KMS-11 (cell line): ENCODE measurements around the gene PTGR1.

Experiments
- H2AFZ ChIP-seq: fragments of 200-600 bp; sonication (generic); 2 replicates; pipeline ENCODE4 v1.6.1; 2016; ENCODE audit warnings: antibody characterized with exemption, mixed run types, low read depth
- H3K27ac ChIP-seq: fragments of 200-600 bp; sonication (generic); 2 replicates; pipeline ENCODE4 v1.6.1; 2016; ENCODE audit warnings: mild to moderate bottlenecking, mixed run types
- H3K27me3 ChIP-seq: fragments of 200-600 bp; sonication (generic); 2 replicates; pipeline ENCODE4 v1.6.1; 2017; ENCODE audit warnings: mild to moderate bottlenecking, low read depth, mixed run types, moderate library complexity; ENCODE audit not compliant: insufficient read depth
- H3K36me3 ChIP-seq: fragments of 200-600 bp; sonication (generic); 2 replicates; pipeline ENCODE4 v1.6.1; 2017; ENCODE audit warnings: mild to moderate bottlenecking, mixed run types; ENCODE audit not compliant: insufficient read depth
- H3K4me1 ChIP-seq: fragments of 200-600 bp; sonication (generic); 2 replicates; pipeline ENCODE4 v1.6.1; 2016; ENCODE audit warnings: mild to moderate bottlenecking, low read depth, mixed run types; ENCODE audit not compliant: poor library complexity, severe bottlenecking
- H3K4me2 ChIP-seq: fragments of 200-600 bp; sonication (generic); 2 replicates; pipeline ENCODE4 v1.7.0; 2016; ENCODE audit warnings: mild to moderate bottlenecking, mixed run types
- H3K4me3 ChIP-seq: fragments of 200-600 bp; sonication (generic); IDR thresholded peaks from 2 replicates; pipeline ENCODE4 v1.6.1; 2017; ENCODE audit warnings: low read depth, low read length, mixed read lengths; ENCODE audit not compliant: insufficient read depth
- H3K79me2 ChIP-seq: fragments of 200-600 bp; sonication (generic); 2 replicates; pipeline ENCODE4 v1.6.1; 2016; ENCODE audit warnings: low read depth, mixed run types; ENCODE audit not compliant: insufficient read depth
- H3K9ac ChIP-seq: fragments of 200-600 bp; sonication (generic); 2 replicates; pipeline ENCODE4 v1.6.1; 2016; ENCODE audit warnings: mild to moderate bottlenecking, mixed run types
- H4K20me1 ChIP-seq: fragments of 200-600 bp; sonication (generic); 2 replicates; pipeline ENCODE4 v1.6.1; 2016; ENCODE audit warnings: mild to moderate bottlenecking, mixed run types; ENCODE audit not compliant: insufficient read depth
- TF ChIP-seq, protein P1 (sequence below): fragments of 200-600 bp; sonication (generic); conservative IDR thresholded peaks from 2 replicates; pipeline ENCODE4 v1.6.1; 2017; ENCODE audit warnings: low read depth, mild to moderate bottlenecking, antibody characterized with exemption, low read length, moderate library complexity, mixed read lengths

PTGR1 gene

DNA sequence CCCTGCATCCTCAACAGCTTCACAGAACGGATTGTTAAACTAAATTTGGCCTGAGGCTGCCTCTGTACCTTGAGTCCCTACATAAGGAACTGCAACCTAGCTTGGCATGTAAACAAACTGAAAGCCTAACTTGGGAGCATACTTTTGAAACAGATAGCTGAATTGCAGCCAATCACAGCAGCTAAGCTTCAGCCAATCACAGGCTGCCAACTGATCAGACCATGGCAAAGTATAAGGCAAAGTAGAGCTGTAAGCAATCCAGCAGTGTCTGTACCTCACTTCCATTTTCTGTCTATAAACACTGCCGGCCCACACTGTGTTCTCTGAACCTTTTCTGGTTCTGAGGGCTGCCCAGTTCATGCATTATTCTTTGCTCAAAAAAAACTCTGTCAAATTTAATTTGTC, 83.4 kb downstream of the PTGR1 start:
- Histone ChIP-seq H3K4me2 (no peak overlapping the region), H3K27me3 (no peaks in the 10 kb centered on the region), H2AFZ (no peak overlapping the region), H3K79me2 (no peaks in the 10 kb centered on the region), H3K36me3 (no peaks in the 10 kb centered on the region), H3K4me3 (no peak overlapping the region), H3K9ac (no peak overlapping the region), H4K20me1 (no peaks in the 10 kb centered on the region), H3K4me1 (no peaks in the 10 kb centered on the region), H3K27ac (no peak overlapping the region)
- TF ChIP-seq, protein P1, sequence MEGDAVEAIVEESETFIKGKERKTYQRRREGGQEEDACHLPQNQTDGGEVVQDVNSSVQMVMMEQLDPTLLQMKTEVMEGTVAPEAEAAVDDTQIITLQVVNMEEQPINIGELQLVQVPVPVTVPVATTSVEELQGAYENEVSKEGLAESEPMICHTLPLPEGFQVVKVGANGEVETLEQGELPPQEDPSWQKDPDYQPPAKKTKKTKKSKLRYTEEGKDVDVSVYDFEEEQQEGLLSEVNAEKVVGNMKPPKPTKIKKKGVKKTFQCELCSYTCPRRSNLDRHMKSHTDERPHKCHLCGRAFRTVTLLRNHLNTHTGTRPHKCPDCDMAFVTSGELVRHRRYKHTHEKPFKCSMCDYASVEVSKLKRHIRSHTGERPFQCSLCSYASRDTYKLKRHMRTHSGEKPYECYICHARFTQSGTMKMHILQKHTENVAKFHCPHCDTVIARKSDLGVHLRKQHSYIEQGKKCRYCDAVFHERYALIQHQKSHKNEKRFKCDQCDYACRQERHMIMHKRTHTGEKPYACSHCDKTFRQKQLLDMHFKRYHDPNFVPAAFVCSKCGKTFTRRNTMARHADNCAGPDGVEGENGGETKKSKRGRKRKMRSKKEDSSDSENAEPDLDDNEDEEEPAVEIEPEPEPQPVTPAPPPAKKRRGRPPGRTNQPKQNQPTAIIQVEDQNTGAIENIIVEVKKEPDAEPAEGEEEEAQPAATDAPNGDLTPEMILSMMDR, result no peak

DNA sequence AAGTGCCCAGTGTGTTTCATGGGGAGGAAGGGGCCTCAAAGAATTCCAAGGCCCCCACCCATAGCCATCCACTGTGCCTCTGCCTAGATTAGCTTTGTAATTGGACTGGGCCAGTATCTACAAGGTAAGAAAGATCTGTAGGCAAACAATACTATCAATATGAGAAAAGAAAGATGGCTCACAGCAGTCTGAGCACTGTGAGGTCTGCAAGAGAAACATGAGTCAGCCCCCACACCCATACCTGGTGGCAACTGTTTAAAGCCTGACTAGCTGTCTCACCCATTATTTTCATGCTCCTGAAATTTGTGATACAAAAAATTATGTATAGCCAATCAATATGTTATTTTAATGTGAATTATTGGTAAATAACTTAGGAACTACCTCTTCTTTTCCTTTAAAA, 84.5 kb downstream of the PTGR1 start:
- no peak overlapping the region for H3K27ac ChIP-seq
- no peaks in the 10 kb centered on the region for H3K79me2 ChIP-seq
- H4K20me1 ChIP-seq, result no peaks in the 10 kb centered on the region
- no peak overlapping the region for H3K9ac ChIP-seq
- no peaks in the 10 kb centered on the region for H3K36me3 ChIP-seq
- no peak overlapping the region for H3K4me2 ChIP-seq
- H3K4me3 ChIP-seq, result no peak overlapping the region
- H3K27me3 ChIP-seq, result no peaks in the 10 kb centered on the region
- no peaks in the 10 kb centered on the region for H3K4me1 ChIP-seq
- H2AFZ ChIP-seq, result no peak overlapping the region
- TF ChIP-seq, protein P1, result no peak
